SU-DHL-6 (cell line): Measurements from ENCODE around the gene GRB10.

Experiments
- H2AFZ ChIP-seq: fragments of 200-600 bp; sonication (generic); 2 replicates; pipeline ENCODE4 v1.6.1; 2014; ENCODE audit warnings: low read depth, mild to moderate bottlenecking, moderate library complexity, mixed read lengths, antibody characterized with exemption, low read length; ENCODE audit not compliant: severe bottlenecking
- H3F3A ChIP-seq: fragments of 200-600 bp; shearing (Covaris generic); 2 replicates; pipeline ENCODE4 v1.6.0; 2016; ENCODE audit warnings: antibody characterized with exemption, mild to moderate bottlenecking; ENCODE audit not compliant: insufficient read depth
- H3K27ac ChIP-seq: fragments of 200-600 bp; sonication (generic); 2 replicates; pipeline ENCODE4 v1.5.1; 2016; ENCODE audit warnings: low read depth, mild to moderate bottlenecking, low read length, moderate library complexity, mixed read lengths
- H3K27me3 ChIP-seq: fragments of 200-600 bp; sonication (generic), shearing (Covaris generic); 2 replicates; pipeline ENCODE4 v1.6.0; 2014; ENCODE audit warnings: mild to moderate bottlenecking, low read length
- H3K36me3 ChIP-seq: fragments of 200-600 bp; sonication (generic); 2 replicates; pipeline ENCODE4 v1.6.1; 2014; ENCODE audit warnings: mild to moderate bottlenecking, low read length, mixed read lengths
- H3K4me2 ChIP-seq: fragments of 300-600, 200-600 bp; shearing (Covaris generic), sonication (generic); 2 replicates; pipeline ENCODE4 v1.6.0; 2014; ENCODE audit warnings: low read length, low read depth, mild to moderate bottlenecking; ENCODE audit not compliant: poor library complexity, severe bottlenecking
- H3K4me3 ChIP-seq: fragments of 200-600 bp; sonication (generic); 2 replicates; pipeline ENCODE4 v1.5.1; 2014; ENCODE audit warnings: antibody characterized with exemption, low read length, mild to moderate bottlenecking, mixed read lengths; ENCODE audit not compliant: insufficient read depth, poor library complexity, severe bottlenecking
- H3K79me2 ChIP-seq: fragments of 200-600 bp; sonication (generic); 2 replicates; pipeline ENCODE4 v1.6.1; 2014; ENCODE audit warnings: mild to moderate bottlenecking, low read length, moderate library complexity; ENCODE audit not compliant: insufficient read depth
- H3K9ac ChIP-seq: fragments of 200-600 bp; sonication (generic); 2 replicates; pipeline ENCODE4 v1.7.0; 2014; ENCODE audit warnings: mild to moderate bottlenecking, low read length
- H3K9me2 ChIP-seq: fragments of 200-600 bp; sonication (generic); replicated peaks from 2 replicates; pipeline ENCODE4 v1.6.1; 2014; ENCODE audit warnings: low read length; ENCODE audit not compliant: insufficient read depth
- H3K9me3 ChIP-seq: fragments of 200-600 bp; sonication (generic); 2 replicates; pipeline ENCODE4 v1.6.1; 2014; ENCODE audit warnings: low read length, mixed read lengths; ENCODE audit not compliant: insufficient read depth
- H4K20me1 ChIP-seq: fragments of 200-600 bp; sonication (generic); 2 replicates; pipeline ENCODE4 v1.6.1; 2014; ENCODE audit warnings: low read depth, mild to moderate bottlenecking, antibody characterized with exemption, low read length, moderate library complexity, mixed read lengths
- CTCF ChIP-seq: fragments of 200-600 bp; sonication (generic); IDR thresholded peaks from one replicate; pipeline ENCODE4 v1.5.1; 2017; ENCODE audit warnings: antibody characterized with exemption, mild to moderate bottlenecking, low read length, moderate library complexity; ENCODE audit not compliant: insufficient read depth, poor library complexity, severe bottlenecking
- EZH2phosphoT487 ChIP-seq: fragments of 200-600 bp; sonication (generic), shearing (Covaris generic); conservative IDR thresholded peaks from 2 replicates; pipeline ENCODE4 v1.6.1; 2018; ENCODE audit warnings: mild to moderate bottlenecking, antibody characterized with exemption, low read length, moderate library complexity, mixed read lengths

The GRB10 gene

GRCh38 chr7:50822706-50823105 is 40.0 kb upstream of the GRB10 start:
- no peaks in the 10 kb centered on the region for H3K27me3 ChIP-seq
- no peak overlapping the region for H3K4me2 ChIP-seq
- no peak overlapping the region for H2AFZ ChIP-seq
- H3K79me2 ChIP-seq = no peaks in the 10 kb centered on the region
- no peaks in the 10 kb centered on the region for H3K36me3 ChIP-seq
- no peaks in the 10 kb centered on the region for H3F3A ChIP-seq
- no peak overlapping the region for H3K9ac ChIP-seq
- H3K4me3 ChIP-seq = no peak overlapping the region
- no peak overlapping the region for H3K27ac ChIP-seq
- no peaks in the 10 kb centered on the region for H4K20me1 ChIP-seq
- no peak for TF ChIP-seq EZH2phosphoT487
- no peak for TF ChIP-seq CTCF
- no peaks in the 10 kb centered on the region for H3K9me2 ChIP-seq
- H3K9me3 ChIP-seq = no peaks in the 10 kb centered on the region

- H3K4me3 ChIP-seq = no peak overlapping the region
- H3K27me3 ChIP-seq = no peaks in the 10 kb centered on the region
- no peaks in the 10 kb centered on the region for H4K20me1 ChIP-seq
- no peaks in the 10 kb centered on the region for H3K79me2 ChIP-seq
- TF ChIP-seq EZH2phosphoT487 (no peak), CTCF (no peak)
- H3F3A ChIP-seq = no peaks in the 10 kb centered on the region
- no peaks in the 10 kb centered on the region for H3K9me2 ChIP-seq
- no peak overlapping the region for H3K27ac ChIP-seq
- no peak overlapping the region for H2AFZ ChIP-seq
- H3K9ac ChIP-seq = no peak overlapping the region
- H3K9me3 ChIP-seq = no peaks in the 10 kb centered on the region
- no peaks in the 10 kb centered on the region for H3K36me3 ChIP-seq
- no peak overlapping the region for H3K4me2 ChIP-seq
Measured at GRCh38 chr7:50822110-50822509, 39.4 kb upstream of the GRB10 start.

GRCh38 chr7:50821457-50822008 is 38.8 kb upstream of the GRB10 start:
- Histone ChIP-seq H3K9me3 (no peaks in the 10 kb centered on the region), H3K4me3 (no peak overlapping the region), H3K27me3 (no peaks in the 10 kb centered on the region), H3K9me2 (no peaks in the 10 kb centered on the region), H3F3A (no peaks in the 10 kb centered on the region), H3K27ac (no peak overlapping the region), H3K79me2 (no peaks in the 10 kb centered on the region), H3K36me3 (no peaks in the 10 kb centered on the region), H3K4me2 (no peak overlapping the region), H4K20me1 (no peaks in the 10 kb centered on the region), H2AFZ (no peak overlapping the region), H3K9ac (no peak overlapping the region)
- TF ChIP-seq EZH2phosphoT487 (no peak), CTCF (no peak)
